PC-3 (cell line): ENCODE results near the gene JARID2. TPM values are rescaled to one million over a fixed set of nuclear protein-coding genes. Genes with fewer than 3 reads are reported as not detected.

Source experiments
- ATAC-seq: fragments of 200-7000 bp; cut with Tn5 transposase; 2 replicates; pipeline ENCODE4 v1.9.1; 2020; ENCODE audit warnings: mild to moderate bottlenecking, moderate library complexity
- BruUV-seq: library from RNA; stranded (reverse); fragments of 400-500 nt; replicated peaks from 2 replicates; lab custom pipeline; 2021; lab: Mats Ljungman, UMichigan
- CTCF ChIA-PET: fragments of 300-600 bp; sonication (Branson Sonifier 250); formaldehyde crosslinking; loops from one replicate; lab custom pipeline; 2022; ENCODE audit warnings: antibody characterized with exemption; lab: Charles Lee
- POLR2A ChIA-PET: fragments of 300-600 bp; sonication (Branson Sonifier 250); formaldehyde crosslinking; loops from one replicate; lab custom pipeline; 2022; ENCODE audit warnings: antibody characterized with exemption; ENCODE audit not compliant: unreplicated experiment; lab: Charles Lee
- DNase-seq: peaks from one replicate; pipeline ENCODE4 v3.0.0-alpha.2; 2015
- H2AFZ ChIP-seq: fragments of 300-600 bp; sonication (generic); 2 replicates; pipeline ENCODE4 v1.6.0; 2016; ENCODE audit warnings: antibody characterized with exemption, low read length
- H3F3A ChIP-seq: fragments of 300-600 bp; sonication (generic); one replicate; pipeline ENCODE4 v1.6.0; 2017; ENCODE audit warnings: antibody characterized with exemption, low read length, control low read depth, mild to moderate bottlenecking; ENCODE audit not compliant: unreplicated experiment
- H3K27ac ChIP-seq: fragments of 300-600 bp; sonication (generic); 2 replicates; pipeline ENCODE4 v1.5.1; 2016; ENCODE audit warnings: mild to moderate bottlenecking, low read length
- H3K27me3 ChIP-seq: fragments of 300-600 bp; sonication (generic); 2 replicates; pipeline ENCODE4 v1.6.1; 2016; ENCODE audit warnings: low read length, mixed read lengths
- H3K36me3 ChIP-seq: fragments of 300-600 bp; sonication (generic); 2 replicates; pipeline ENCODE4 v1.6.1; 2016; ENCODE audit warnings: low read depth, mixed run types, low read length, mixed read lengths
- H3K4me1 ChIP-seq: fragments of 300-600 bp; sonication (generic); 2 replicates; pipeline ENCODE4 v1.5.1; 2016; ENCODE audit warnings: low read length; ENCODE audit not compliant: insufficient read depth
- H3K4me2 ChIP-seq: fragments of 300-600 bp; sonication (generic); 2 replicates; pipeline ENCODE4 v1.6.0; 2016; ENCODE audit warnings: low read length
- H3K4me3 ChIP-seq: fragments of 300-600 bp; sonication (generic); 2 replicates; pipeline ENCODE4 v1.5.1; 2016; ENCODE audit warnings: mild to moderate bottlenecking, low read length, mixed read lengths
- H3K79me2 ChIP-seq: fragments of 300-600 bp; sonication (generic); 2 replicates; pipeline ENCODE4 v1.6.1; 2017; ENCODE audit warnings: low read length, mixed read lengths
- H3K9ac ChIP-seq: fragments of 300-600 bp; sonication (generic); 2 replicates; pipeline ENCODE4 v1.6.0; 2016; ENCODE audit warnings: mild to moderate bottlenecking, low read length
- H3K9me2 ChIP-seq: fragments of 300-600 bp; sonication (generic); replicated peaks from 2 replicates; pipeline ENCODE4 v1.6.1; 2016; ENCODE audit warnings: mixed run types, low read length, mixed read lengths
- H3K9me3 ChIP-seq: fragments of 300-600 bp; sonication (generic); 2 replicates; pipeline ENCODE4 v1.6.1; 2016; ENCODE audit warnings: low read length, mixed read lengths
- H4K20me1 ChIP-seq: fragments of 300-600 bp; sonication (generic); 2 replicates; pipeline ENCODE4 v1.6.1; 2016; ENCODE audit warnings: low read length, mixed read lengths
- EZH2 ChIP-seq: fragments of 300-600 bp; sonication (generic); IDR thresholded peaks from one replicate; pipeline ENCODE4 v1.6.1; 2017; ENCODE audit warnings: antibody characterized with exemption, mild to moderate bottlenecking, low read length; ENCODE audit not compliant: unreplicated experiment
- EZH2phosphoT487 ChIP-seq: fragments of 300-600 bp; sonication (generic); IDR thresholded peaks from 2 replicates; pipeline ENCODE4 v1.6.1; 2018; ENCODE audit warnings: mild to moderate bottlenecking, antibody characterized with exemption, low read length, borderline replicate concordance
- intact Hi-C: fragments of 100-400 bp; cut with micrococcal nuclease; formaldehyde crosslinking; loops from 2 replicates; pipeline ENCODE4 v1.9.0; 2023
- total RNA-seq: library from RNA; depleted of rRNA; stranded (reverse); fragments of >200 nt; gene quantifications from 2 replicates; pipeline ENCODE4 v1.2.3, GENCODE V29; 2014
- TF ChIP-seq, protein P1 (sequence below): fragments of 300-600 bp; sonication (generic); conservative IDR thresholded peaks from 2 replicates; pipeline ENCODE4 v1.5.1; 2017; ENCODE audit warnings: antibody characterized with exemption, low read depth, mild to moderate bottlenecking, low read length

The JARID2 gene
- total RNA-seq, 1 experiment from 2014 or later, result 11.0 TPM

- BruUV-seq, result no TSS peak
Measured at GRCh38 chr6:15452182-15452941, 206.5 kb downstream of the JARID2 start.

DNA sequence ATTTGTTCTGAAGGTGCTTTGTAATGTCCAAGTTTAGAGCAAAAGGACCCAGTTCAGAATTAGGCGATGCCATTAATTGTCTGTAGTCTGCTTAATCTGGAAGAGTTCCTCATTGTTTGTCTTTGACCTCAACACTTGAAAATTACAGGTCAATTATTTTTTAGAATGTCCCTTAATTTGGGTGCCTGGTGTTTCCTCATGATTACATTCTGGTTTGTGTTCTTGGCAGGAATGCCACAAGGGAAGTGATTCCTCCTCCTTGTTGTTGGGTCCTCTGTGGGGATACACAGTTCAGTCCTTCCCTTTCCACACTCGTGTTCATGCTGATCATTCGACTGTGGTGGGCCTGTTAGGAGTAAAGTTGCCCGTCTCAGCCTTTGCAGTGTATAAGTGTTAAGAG lies 207.3 kb downstream of the JARID2 start:
- H3K9me2 ChIP-seq, result no peaks in the 10 kb centered on the region
- H3K4me1 ChIP-seq, result peaks cover 27% of the 10 kb centered on the region
- CTCF ChIA-PET, result no interaction called here
- H3K9ac ChIP-seq, result no peak overlapping the region
- intact Hi-C loops, result no loop called here
- no peak overlapping the region for H3K27ac ChIP-seq
- DNase-seq (no peak), ATAC-seq (no peak)
- no peak overlapping the region for H2AFZ ChIP-seq
- no peaks in the 10 kb centered on the region for H3K27me3 ChIP-seq
- no peaks in the 10 kb centered on the region for H3F3A ChIP-seq
- TF ChIP-seq EZH2phosphoT487 (no peak), EZH2 (no peak)
- TF ChIP-seq, protein P1, sequence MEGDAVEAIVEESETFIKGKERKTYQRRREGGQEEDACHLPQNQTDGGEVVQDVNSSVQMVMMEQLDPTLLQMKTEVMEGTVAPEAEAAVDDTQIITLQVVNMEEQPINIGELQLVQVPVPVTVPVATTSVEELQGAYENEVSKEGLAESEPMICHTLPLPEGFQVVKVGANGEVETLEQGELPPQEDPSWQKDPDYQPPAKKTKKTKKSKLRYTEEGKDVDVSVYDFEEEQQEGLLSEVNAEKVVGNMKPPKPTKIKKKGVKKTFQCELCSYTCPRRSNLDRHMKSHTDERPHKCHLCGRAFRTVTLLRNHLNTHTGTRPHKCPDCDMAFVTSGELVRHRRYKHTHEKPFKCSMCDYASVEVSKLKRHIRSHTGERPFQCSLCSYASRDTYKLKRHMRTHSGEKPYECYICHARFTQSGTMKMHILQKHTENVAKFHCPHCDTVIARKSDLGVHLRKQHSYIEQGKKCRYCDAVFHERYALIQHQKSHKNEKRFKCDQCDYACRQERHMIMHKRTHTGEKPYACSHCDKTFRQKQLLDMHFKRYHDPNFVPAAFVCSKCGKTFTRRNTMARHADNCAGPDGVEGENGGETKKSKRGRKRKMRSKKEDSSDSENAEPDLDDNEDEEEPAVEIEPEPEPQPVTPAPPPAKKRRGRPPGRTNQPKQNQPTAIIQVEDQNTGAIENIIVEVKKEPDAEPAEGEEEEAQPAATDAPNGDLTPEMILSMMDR, result no peak
- H3K79me2 ChIP-seq, result peaks cover 37% of the 10 kb centered on the region
- POLR2A ChIA-PET, result no interaction called here
- no TSS peak for BruUV-seq
- 0 out of 2 replicates have a peak, but pooled peaks cover 4% of the 10 kb centered on the region for H3K36me3 ChIP-seq
- no peak overlapping the region for H3K4me3 ChIP-seq
- H4K20me1 ChIP-seq, result no peaks in the 10 kb centered on the region
- H3K9me3 ChIP-seq, result no peaks in the 10 kb centered on the region
- H3K4me2 ChIP-seq, result no peak overlapping the region

More at GRCh38 chr6:15452182-15452941, 206.5 kb downstream of the JARID2 start:
- ATAC-seq (no peak), DNase-seq (no peak)
- no peak overlapping the region for H3K4me3 ChIP-seq
- H4K20me1 ChIP-seq, result no peaks in the 10 kb centered on the region
- peaks cover 27% of the 10 kb centered on the region for H3K4me1 ChIP-seq
- H3K9ac ChIP-seq, result no peak overlapping the region
- no peaks in the 10 kb centered on the region for H3K9me2 ChIP-seq
- H3K36me3 ChIP-seq, result 0 out of 2 replicates have a peak, but pooled peaks cover 4% of the 10 kb centered on the region
- peaks cover 41% of the 10 kb centered on the region for H3K79me2 ChIP-seq
- intact Hi-C loops, result no loop called here
- TF ChIP-seq EZH2phosphoT487, result no peak
- TF ChIP-seq EZH2, result no peak
- TF ChIP-seq, protein P1, result no peak
- no peak overlapping the region for H2AFZ ChIP-seq
- H3K4me2 ChIP-seq, result no peak overlapping the region
- no peak overlapping the region for H3K27ac ChIP-seq
- H3K27me3 ChIP-seq, result no peaks in the 10 kb centered on the region
- no peaks in the 10 kb centered on the region for H3K9me3 ChIP-seq
- ChIA-PET CTCF (no interaction called here), POLR2A (no interaction called here)
- H3F3A ChIP-seq, result no peaks in the 10 kb centered on the region

DNA sequence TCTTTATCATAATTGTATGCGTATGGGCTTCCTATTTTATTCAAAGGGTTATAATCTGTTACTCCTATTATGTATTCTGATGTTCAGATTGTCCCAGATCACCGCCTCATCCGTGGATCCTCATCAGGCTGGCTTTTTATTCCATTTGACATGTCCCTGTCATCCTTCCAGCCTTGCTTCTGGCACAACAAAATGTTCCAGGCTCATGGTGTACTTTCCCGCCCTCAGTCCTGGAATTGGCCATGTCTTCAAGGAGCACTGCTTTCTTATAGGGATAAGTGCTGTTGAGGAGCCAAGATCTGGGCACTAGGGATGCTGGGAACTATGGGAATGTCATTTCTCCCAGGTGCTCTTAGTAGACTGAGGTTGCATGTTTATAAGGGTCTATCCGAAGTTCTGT lies 207.8 kb downstream of the JARID2 start:
- H3K4me3 ChIP-seq, result no peak overlapping the region
- H3K36me3 ChIP-seq, result 0 out of 2 replicates have a peak, but pooled peaks cover 4% of the 10 kb centered on the region
- H2AFZ ChIP-seq, result no peak overlapping the region
- intact Hi-C loops, result no loop called here
- CTCF ChIA-PET, result no interaction called here
- ATAC-seq, result no peak
- H3K27me3 ChIP-seq, result no peaks in the 10 kb centered on the region
- POLR2A ChIA-PET, result no interaction called here
- H3K79me2 ChIP-seq, result peaks cover 33% of the 10 kb centered on the region
- H3K9me3 ChIP-seq, result no peaks in the 10 kb centered on the region
- no peak overlapping the region for H3K4me2 ChIP-seq
- no peaks in the 10 kb centered on the region for H3F3A ChIP-seq
- BruUV-seq, result no TSS peak
- TF ChIP-seq EZH2, result no peak
- TF ChIP-seq EZH2phosphoT487, result no peak
- TF ChIP-seq, protein P1, result no peak
- H3K9me2 ChIP-seq, result no peaks in the 10 kb centered on the region
- H3K4me1 ChIP-seq, result peaks cover 25% of the 10 kb centered on the region
- no peaks in the 10 kb centered on the region for H4K20me1 ChIP-seq
- H3K9ac ChIP-seq, result no peak overlapping the region
- no peak for DNase-seq
- H3K27ac ChIP-seq, result no peak overlapping the region
